Panc1 (cell line): ENCODE data around the gene CCDC57. TPM values are rescaled to one million over a fixed set of nuclear protein-coding genes. Genes with fewer than 3 reads are reported as not detected.
A peak's percentile ranks its signal among the peaks of the same experiment; 100 is the strongest.

Experiments
- ATAC-seq: fragments of 200-7000 bp; cut with Tn5 transposase; 2 replicates; pipeline ENCODE4 v1.9.1; 2020; ENCODE audit warnings: mild to moderate bottlenecking, moderate library complexity
- BruUV-seq: library from RNA; stranded (reverse); fragments of 400-500 nt; replicated peaks from 2 replicates; lab custom pipeline; 2021; lab: Mats Ljungman, UMichigan
- CTCF ChIA-PET: fragments of 300-600 bp; sonication (Branson Sonifier 250); formaldehyde crosslinking; loops from one replicate; lab custom pipeline; 2022; ENCODE audit warnings: antibody characterized with exemption; lab: Charles Lee
- POLR2A ChIA-PET: fragments of 300-600 bp; sonication (Branson Sonifier 250); formaldehyde crosslinking; loops from one replicate; lab custom pipeline; 2022; ENCODE audit warnings: antibody characterized with exemption; lab: Charles Lee
- DNase-seq: peaks from one replicate; pipeline ENCODE4 v3.0.0-alpha.2; 2010; ENCODE audit warnings: low read depth, low spot score
- H3K27ac ChIP-seq: 2 replicates; pipeline ENCODE4 v1.5.1; 2011; ENCODE audit warnings: mild to moderate bottlenecking, low read length, inconsistent platforms
- H3K27me3 ChIP-seq: fragments of 200-500 bp; sonication (Bioruptor generic); 2 replicates; pipeline ENCODE4 v1.6.0; 2014; ENCODE audit warnings: low read length, inconsistent platforms; ENCODE audit not compliant: control insufficient read depth, insufficient read depth
- H3K36me3 ChIP-seq: fragments of 200-500 bp; sonication (Bioruptor generic); 2 replicates; pipeline ENCODE4 v1.5.1; 2014; ENCODE audit warnings: inconsistent platforms, mild to moderate bottlenecking, low read length, moderate library complexity; ENCODE audit not compliant: control insufficient read depth, insufficient read depth
- H3K4me1 ChIP-seq: 2 replicates; pipeline ENCODE4 v1.5.1; 2011; ENCODE audit warnings: inconsistent platforms, mild to moderate bottlenecking, low read length, moderate library complexity; ENCODE audit not compliant: control insufficient read depth, insufficient read depth
- H3K4me3 ChIP-seq, 2 experiments: 2 replicates each; pipeline ENCODE4 v1.5.1; 2011 to 2012; ENCODE audit warnings: low read depth in 2 of 2, low read length in 2 of 2, mild to moderate bottlenecking in 2 of 2, inconsistent platforms in 1 of 2, moderate library complexity in 1 of 2
- H3K9me3 ChIP-seq: fragments of 200-500 bp; sonication (Bioruptor generic); 2 replicates; pipeline ENCODE4 v1.5.1; 2014; ENCODE audit warnings: low read depth, mild to moderate bottlenecking, inconsistent platforms, low read length, moderate library complexity; ENCODE audit not compliant: control insufficient read depth, insufficient read depth
- POLR2AphosphoS5 ChIP-seq: IDR thresholded peaks from 2 replicates; pipeline ENCODE4 v1.6.1; 2012; ENCODE audit warnings: mild to moderate bottlenecking, low read depth, low read length, moderate library complexity
- SIN3A ChIP-seq: IDR thresholded peaks from 2 replicates; pipeline ENCODE4 v1.6.1; 2012; ENCODE audit warnings: low read depth, mild to moderate bottlenecking, low read length, moderate library complexity, borderline replicate concordance; ENCODE audit not compliant: insufficient read depth
- TCF7L2 ChIP-seq: IDR thresholded peaks from 2 replicates; pipeline ENCODE4 v1.6.1; 2011; ENCODE audit warnings: mild to moderate bottlenecking, low read depth, low read length, inconsistent platforms
- in situ Hi-C: cut with HindIII; loops from 2 replicates; pipeline ENCODE4 v1.10.0; 2016; ENCODE audit warnings: low sequenced_read_pairs, low pct_unique_long_range_greater_than_20kb
- intact Hi-C: fragments of 100-400 bp; cut with micrococcal nuclease; formaldehyde crosslinking; loops from one replicate; pipeline ENCODE4 v1.10.0; 2022; ENCODE audit not compliant: unreplicated experiment
- total RNA-seq: library from RNA; stranded (reverse); gene quantifications from one replicate; pipeline ENCODE4 v1.2.1, GENCODE V29; 2021; ENCODE audit not compliant: unreplicated experiment
- TF ChIP-seq, protein P1 (sequence below): fragments of 450-650 bp; IDR thresholded peaks from 2 replicates; pipeline ENCODE4 v1.5.1; 2017; ENCODE audit warnings: mild to moderate bottlenecking
- TF ChIP-seq, protein P2 (sequence below), 2 experiments: IDR thresholded peaks; 2 replicates each; pipeline ENCODE4 v1.6.1; 2011 to 2012; ENCODE audit warnings: low read depth in 2 of 2, control low read depth in 1 of 2, low read length in 1 of 2, mild to moderate bottlenecking in 1 of 2, moderate library complexity in 1 of 2; ENCODE audit not compliant: insufficient read depth in 1 of 2

Gene CCDC57
- total RNA-seq, 1 experiment from 2014 or later: 63.6 TPM

DNA sequence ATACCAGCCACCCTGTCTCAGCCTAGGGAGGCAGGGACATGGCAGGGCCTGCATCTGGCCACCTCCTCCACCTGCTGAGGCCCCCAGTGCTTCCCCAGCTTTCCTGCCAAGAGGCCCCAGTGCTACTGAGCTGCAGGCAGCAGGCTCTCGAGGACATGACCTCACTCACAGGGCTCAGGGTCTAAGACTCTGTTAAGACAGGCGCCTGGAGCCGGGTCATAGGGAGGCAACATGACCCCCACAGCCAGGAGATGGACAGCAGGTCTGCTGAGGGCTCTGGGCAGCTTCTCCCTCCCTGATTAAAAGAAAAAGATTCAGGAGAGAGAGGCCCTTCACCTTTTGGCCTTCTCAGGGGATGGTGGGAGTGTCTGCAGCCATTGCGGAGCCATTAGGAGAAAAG, 91.4 kb downstream of the CCDC57 start:
- ChIA-PET POLR2A (no interaction called here), CTCF (no interaction called here)
- no peaks in the 10 kb centered on the region for H3K36me3 ChIP-seq
- TF ChIP-seq, protein P1, sequence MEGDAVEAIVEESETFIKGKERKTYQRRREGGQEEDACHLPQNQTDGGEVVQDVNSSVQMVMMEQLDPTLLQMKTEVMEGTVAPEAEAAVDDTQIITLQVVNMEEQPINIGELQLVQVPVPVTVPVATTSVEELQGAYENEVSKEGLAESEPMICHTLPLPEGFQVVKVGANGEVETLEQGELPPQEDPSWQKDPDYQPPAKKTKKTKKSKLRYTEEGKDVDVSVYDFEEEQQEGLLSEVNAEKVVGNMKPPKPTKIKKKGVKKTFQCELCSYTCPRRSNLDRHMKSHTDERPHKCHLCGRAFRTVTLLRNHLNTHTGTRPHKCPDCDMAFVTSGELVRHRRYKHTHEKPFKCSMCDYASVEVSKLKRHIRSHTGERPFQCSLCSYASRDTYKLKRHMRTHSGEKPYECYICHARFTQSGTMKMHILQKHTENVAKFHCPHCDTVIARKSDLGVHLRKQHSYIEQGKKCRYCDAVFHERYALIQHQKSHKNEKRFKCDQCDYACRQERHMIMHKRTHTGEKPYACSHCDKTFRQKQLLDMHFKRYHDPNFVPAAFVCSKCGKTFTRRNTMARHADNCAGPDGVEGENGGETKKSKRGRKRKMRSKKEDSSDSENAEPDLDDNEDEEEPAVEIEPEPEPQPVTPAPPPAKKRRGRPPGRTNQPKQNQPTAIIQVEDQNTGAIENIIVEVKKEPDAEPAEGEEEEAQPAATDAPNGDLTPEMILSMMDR: no peak
- TF ChIP-seq, protein P2, sequence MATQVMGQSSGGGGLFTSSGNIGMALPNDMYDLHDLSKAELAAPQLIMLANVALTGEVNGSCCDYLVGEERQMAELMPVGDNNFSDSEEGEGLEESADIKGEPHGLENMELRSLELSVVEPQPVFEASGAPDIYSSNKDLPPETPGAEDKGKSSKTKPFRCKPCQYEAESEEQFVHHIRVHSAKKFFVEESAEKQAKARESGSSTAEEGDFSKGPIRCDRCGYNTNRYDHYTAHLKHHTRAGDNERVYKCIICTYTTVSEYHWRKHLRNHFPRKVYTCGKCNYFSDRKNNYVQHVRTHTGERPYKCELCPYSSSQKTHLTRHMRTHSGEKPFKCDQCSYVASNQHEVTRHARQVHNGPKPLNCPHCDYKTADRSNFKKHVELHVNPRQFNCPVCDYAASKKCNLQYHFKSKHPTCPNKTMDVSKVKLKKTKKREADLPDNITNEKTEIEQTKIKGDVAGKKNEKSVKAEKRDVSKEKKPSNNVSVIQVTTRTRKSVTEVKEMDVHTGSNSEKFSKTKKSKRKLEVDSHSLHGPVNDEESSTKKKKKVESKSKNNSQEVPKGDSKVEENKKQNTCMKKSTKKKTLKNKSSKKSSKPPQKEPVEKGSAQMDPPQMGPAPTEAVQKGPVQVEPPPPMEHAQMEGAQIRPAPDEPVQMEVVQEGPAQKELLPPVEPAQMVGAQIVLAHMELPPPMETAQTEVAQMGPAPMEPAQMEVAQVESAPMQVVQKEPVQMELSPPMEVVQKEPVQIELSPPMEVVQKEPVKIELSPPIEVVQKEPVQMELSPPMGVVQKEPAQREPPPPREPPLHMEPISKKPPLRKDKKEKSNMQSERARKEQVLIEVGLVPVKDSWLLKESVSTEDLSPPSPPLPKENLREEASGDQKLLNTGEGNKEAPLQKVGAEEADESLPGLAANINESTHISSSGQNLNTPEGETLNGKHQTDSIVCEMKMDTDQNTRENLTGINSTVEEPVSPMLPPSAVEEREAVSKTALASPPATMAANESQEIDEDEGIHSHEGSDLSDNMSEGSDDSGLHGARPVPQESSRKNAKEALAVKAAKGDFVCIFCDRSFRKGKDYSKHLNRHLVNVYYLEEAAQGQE (IDR thresholded peaks at IDR 0.05; ENCODE audit: insufficient read depth in 1 of 2, low read depth in 2 of 2, low read length in 1 of 2): no peak
- TF ChIP-seq TCF7L2: no peak
- no peak for TF ChIP-seq SIN3A
- no peak for TF ChIP-seq POLR2AphosphoS5
- DNase-seq (no peak), ATAC-seq (no peak)
- intact Hi-C loops (no loop called here), in situ Hi-C loops (no loop called here)
- H3K9me3 ChIP-seq: no peaks in the 10 kb centered on the region
- H3K27me3 ChIP-seq: no peaks in the 10 kb centered on the region
- no peaks in the 10 kb centered on the region for H3K4me1 ChIP-seq
- no peak overlapping the region for H3K4me3 ChIP-seq
- no peak overlapping the region for H3K27ac ChIP-seq
- no TSS peak for BruUV-seq

DNA sequence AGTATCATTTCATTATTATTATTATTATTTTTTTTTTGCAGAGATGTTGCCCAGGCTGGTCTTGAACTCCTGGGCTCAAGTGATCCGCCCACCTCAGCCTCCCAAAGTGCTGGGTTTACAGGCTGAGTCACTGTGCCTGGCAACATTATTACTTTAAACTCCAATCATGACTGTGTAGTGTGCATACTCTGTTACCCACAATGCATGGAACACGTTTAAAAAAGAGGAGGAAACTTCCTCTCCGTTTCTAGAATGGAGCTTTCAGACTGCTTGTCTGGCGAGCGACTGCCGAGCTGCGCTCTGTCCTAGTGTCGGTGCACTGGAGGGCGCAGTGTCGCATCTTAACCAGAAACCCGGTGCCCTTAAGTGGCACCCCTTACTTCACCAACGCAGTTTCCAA, 92.5 kb downstream of the CCDC57 start:
- POLR2A ChIA-PET: no interaction called here
- no TSS peak for BruUV-seq

More for the DNA sequence above, 92.5 kb downstream of the CCDC57 start:
- Histone ChIP-seq H3K4me3 (no peak overlapping the region), H3K9me3 (no peaks in the 10 kb centered on the region), H3K27me3 (no peaks in the 10 kb centered on the region), H3K27ac (no peak overlapping the region), H3K4me1 (no peaks in the 10 kb centered on the region), H3K36me3 (no peaks in the 10 kb centered on the region)
- in situ Hi-C loops: no loop called here
- TF ChIP-seq, protein P1: no peak
- TF ChIP-seq, protein P2 (IDR thresholded peaks at IDR 0.05; ENCODE audit: insufficient read depth in 1 of 2, low read depth in 2 of 2, low read length in 1 of 2): no peak
- TF ChIP-seq SIN3A: no peak
- no peak for TF ChIP-seq TCF7L2
- TF ChIP-seq POLR2AphosphoS5: no peak
- intact Hi-C loops: no loop called here
- peak; percentile 42; the same call in 1 of the 2 replicates for ATAC-seq
- CTCF ChIA-PET: no interaction called here
- no peak for DNase-seq
